A204.1 (cell line): Measurements from ENCODE around the gene ETFB.

Experiments used
- FAIRE-seq: peaks from 2 replicates; lab custom pipeline; 2012; peaks lifted over from hg19 to GRCh38; lab: Jason Lieb, UNC

ETFB gene

GRCh38 chr19:51351266-51351990 is 14.8 kb downstream of the ETFB start:
- FAIRE-seq: no peak

GRCh38 chr19:51347209-51347928 is 18.8 kb downstream of the ETFB start:
- FAIRE-seq: no peak

- FAIRE-seq: no peak
Observed at GRCh38 chr19:51346742-51347141, 19.4 kb downstream of the ETFB start.

GRCh38 chr19:51345076-51345620 is 21.0 kb downstream of the ETFB start:
- FAIRE-seq: no peak

GRCh38 chr19:51342631-51343569 is 23.3 kb downstream of the ETFB start:
- FAIRE-seq: no peak

GRCh38 chr19:51341976-51342580 is 24.1 kb downstream of the ETFB start, which contains the start of gene VSIG10L:
Gene VSIG10L, minus strand, starts transcription at chr19:51342139. Its CDS starts 15 bp downstream, at chr19:51342124.
- no peak for FAIRE-seq

GRCh38 chr19:51341066-51341465 is 25.1 kb downstream of the ETFB start:
- no peak for FAIRE-seq

GRCh38 chr19:51339687-51340656 is 26.2 kb downstream of the ETFB start:
- FAIRE-seq: no peak

- no peak for FAIRE-seq
Observed at GRCh38 chr19:51339313-51339686, 26.9 kb downstream of the ETFB start.

- no peak for FAIRE-seq
Observed at GRCh38 chr19:51338563-51339312, 27.4 kb downstream of the ETFB start.

GRCh38 chr19:51337861-51338562 is 28.2 kb downstream of the ETFB start:
- no peak for FAIRE-seq

- no peak for FAIRE-seq
Observed at GRCh38 chr19:51337141-51337860, 28.9 kb downstream of the ETFB start.

GRCh38 chr19:51333836-51334460 is 32.2 kb downstream of the ETFB start:
- FAIRE-seq: no peak

GRCh38 chr19:51331716-51332115 is 34.5 kb downstream of the ETFB start:
- FAIRE-seq: no peak

- no peak for FAIRE-seq
Observed at GRCh38 chr19:51331193-51331592, 35.0 kb downstream of the ETFB start.

- FAIRE-seq: no peak
Observed at GRCh38 chr19:51330366-51330765, 35.8 kb downstream of the ETFB start.

- no peak for FAIRE-seq
Observed at GRCh38 chr19:51329411-51329810, 36.8 kb downstream of the ETFB start.
